ENCODE measurements around the gene DYRK2.
A peak's percentile ranks its signal among the peaks of the same experiment; 100 is the strongest.

The DYRK2 gene

GRCh38 chr12:67647799-67648520 is 585 bp upstream of the DYRK2 start:
- peak; percentile 41 for TF ChIP-seq CTCF (IDR thresholded peaks at IDR 0.05; ENCODE audit: control insufficient read depth, insufficient read depth, low read depth, low read length, missing control alignments)
- DNase-seq (ENCODE audit: low read depth), result no peak
- H3K4me3 ChIP-seq (ENCODE audit: control insufficient read depth, low read depth, low read length), result peak overlapping the region; percentile 88

- peak overlapping the region; percentile 88 for H3K4me3 ChIP-seq (ENCODE audit: control insufficient read depth, low read depth, low read length)
- TF ChIP-seq CTCF (IDR thresholded peaks at IDR 0.05; ENCODE audit: control insufficient read depth, insufficient read depth, low read depth, low read length, missing control alignments), result no peak
- no peak for DNase-seq (ENCODE audit: low read depth)
These were observed 670 bp downstream of the DYRK2 start for GRCh38 chr12:67649261-67649569.

GRCh38 chr12:67649570-67650387 is 1.2 kb downstream of the DYRK2 start:
- no peak for DNase-seq (ENCODE audit: low read depth)
- no peak for TF ChIP-seq CTCF (IDR thresholded peaks at IDR 0.05; ENCODE audit: control insufficient read depth, insufficient read depth, low read depth, low read length, missing control alignments)
- peak overlapping the region; percentile 88 for H3K4me3 ChIP-seq (ENCODE audit: control insufficient read depth, low read depth, low read length)

GRCh38 chr12:67650388-67651131 is 2.0 kb downstream of the DYRK2 start:
- no peak for DNase-seq (ENCODE audit: low read depth)
- peak overlapping the region; percentile 88 for H3K4me3 ChIP-seq (ENCODE audit: control insufficient read depth, low read depth, low read length)
- no peak for TF ChIP-seq CTCF (IDR thresholded peaks at IDR 0.05; ENCODE audit: control insufficient read depth, insufficient read depth, low read depth, low read length, missing control alignments)

- TF ChIP-seq CTCF (IDR thresholded peaks at IDR 0.05; ENCODE audit: control insufficient read depth, insufficient read depth, low read depth, low read length, missing control alignments), result peak; percentile 46
- no peak for DNase-seq (ENCODE audit: low read depth)
- H3K4me3 ChIP-seq (ENCODE audit: control insufficient read depth, low read depth, low read length), result peak overlapping the region; percentile 88
These were observed 2.7 kb downstream of the DYRK2 start for GRCh38 chr12:67651132-67651695.

GRCh38 chr12:67655829-67656228 is 7.3 kb downstream of the DYRK2 start:
- DNase-seq (ENCODE audit: low read depth), result no peak
- no peak for TF ChIP-seq CTCF (IDR thresholded peaks at IDR 0.05; ENCODE audit: control insufficient read depth, insufficient read depth, low read depth, low read length, missing control alignments)
- no peak overlapping the region for H3K4me3 ChIP-seq (ENCODE audit: control insufficient read depth, low read depth, low read length)

Data from AG09309 (cell line).